Endometrial microvascular endothelial cells (primary cell): ENCODE results near the gene S100A12. TPM values are rescaled to one million over a fixed set of nuclear protein-coding genes. Genes with fewer than 3 reads are reported as not detected.

Experiments
- in situ Hi-C: cut with HindIII; loops from 2 replicates; pipeline ENCODE4 v1.10.0; 2017; ENCODE audit warnings: low sequenced_read_pairs, low pct_unique_long_range_greater_than_20kb; ENCODE audit errors: inconsistent ontology term
- total RNA-seq: library from RNA; depleted of rRNA; stranded (reverse); fragments of >200 nt; gene quantifications from one replicate; pipeline ENCODE4 v1.2.3, GENCODE V29; 2015; ENCODE audit errors: inconsistent ontology term

S100A12 gene
- total RNA-seq, 1 donor from 2014 or later: not detected

DNA sequence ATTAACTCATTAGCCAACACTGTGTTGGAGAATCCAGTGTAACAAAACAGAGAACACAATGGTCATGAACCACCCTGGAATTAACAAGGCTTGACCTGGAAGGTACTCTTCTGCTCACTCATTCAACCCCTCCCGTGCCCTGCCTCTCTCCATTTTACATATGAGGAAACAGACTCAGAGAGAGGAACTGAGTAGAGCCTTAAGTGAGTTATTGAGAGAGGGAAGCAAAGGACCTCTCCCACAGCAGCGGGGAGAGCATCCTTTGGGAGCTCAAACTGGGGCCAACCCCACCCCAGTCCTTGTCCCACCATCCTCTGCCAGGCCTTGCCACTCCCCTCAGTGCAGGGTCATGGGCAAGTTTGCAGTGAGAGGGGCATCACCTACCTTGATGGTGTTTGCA, 1.4 kb downstream of the S100A12 start:
- in situ Hi-C loops: loop anchor here (25.0 kb wide), 1 partner anchor 113 kb away; no protein-coding TSS in a partner anchor

GRCh38 chr1:153372571-153372970, 2.9 kb downstream of the S100A12 start:
- in situ Hi-C loops: loop anchor here (25.0 kb wide), 1 partner anchor 115 kb away; no protein-coding TSS in a partner anchor

- in situ Hi-C loops: loop anchor here (25.0 kb wide), 1 partner anchor 116 kb away; no protein-coding TSS in a partner anchor
Observed at GRCh38 chr1:153371231-153371630, 4.2 kb downstream of the S100A12 start.

- in situ Hi-C loops: loop anchor here (25.0 kb wide), 1 partner anchor 117 kb away; no protein-coding TSS in a partner anchor
Observed at GRCh38 chr1:153370146-153370545, 5.3 kb downstream of the S100A12 start.

DNA sequence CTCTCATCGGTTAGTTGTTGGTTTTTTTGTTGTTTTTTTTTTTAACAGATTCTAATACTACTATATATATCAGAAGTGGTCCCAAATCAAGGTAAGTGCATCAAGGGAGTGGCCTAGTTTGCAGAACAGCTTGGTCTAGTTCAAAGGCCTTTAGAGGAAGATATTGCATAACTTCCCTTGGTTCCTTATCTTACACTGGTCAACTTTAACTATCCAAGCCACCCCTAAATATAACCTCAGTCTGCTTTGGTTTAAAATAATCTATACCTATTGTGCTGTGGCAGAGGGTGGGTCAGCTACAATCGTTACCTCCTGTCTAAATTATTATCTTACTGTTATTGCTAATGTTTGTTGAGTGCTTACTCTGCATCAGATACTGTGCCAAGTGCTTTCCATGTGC, 6.9 kb downstream of the S100A12 start:
- in situ Hi-C loops: loop anchor here (25.0 kb wide), 1 partner anchor 119 kb away; no protein-coding TSS in a partner anchor

DNA sequence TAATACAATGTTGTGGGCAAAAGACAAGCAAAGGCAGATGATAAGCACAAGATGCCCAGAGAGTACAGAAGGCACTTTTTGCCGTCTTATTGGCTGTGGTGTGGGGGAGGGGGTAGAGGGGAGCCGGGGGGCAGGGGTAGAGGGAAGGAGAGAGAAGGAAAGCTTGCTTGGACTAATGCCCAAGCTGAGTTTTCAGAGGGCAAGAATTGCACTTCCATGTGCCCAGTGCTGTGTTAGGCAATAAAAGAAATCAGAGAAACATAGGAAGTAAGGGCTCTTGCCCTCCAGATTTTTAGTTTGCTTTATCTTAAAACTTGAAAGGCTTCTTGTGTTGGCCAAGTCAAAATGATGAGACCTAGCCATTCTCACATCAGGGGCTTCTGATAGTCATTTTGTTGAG, 8.3 kb downstream of the S100A12 start:
- in situ Hi-C loops: loop anchor here (25.0 kb wide), 1 partner anchor 120 kb away; no protein-coding TSS in a partner anchor

GRCh38 chr1:153366261-153366660, 9.2 kb downstream of the S100A12 start:
- in situ Hi-C loops: loop anchor here (25.0 kb wide), 1 partner anchor 121 kb away; no protein-coding TSS in a partner anchor

DNA sequence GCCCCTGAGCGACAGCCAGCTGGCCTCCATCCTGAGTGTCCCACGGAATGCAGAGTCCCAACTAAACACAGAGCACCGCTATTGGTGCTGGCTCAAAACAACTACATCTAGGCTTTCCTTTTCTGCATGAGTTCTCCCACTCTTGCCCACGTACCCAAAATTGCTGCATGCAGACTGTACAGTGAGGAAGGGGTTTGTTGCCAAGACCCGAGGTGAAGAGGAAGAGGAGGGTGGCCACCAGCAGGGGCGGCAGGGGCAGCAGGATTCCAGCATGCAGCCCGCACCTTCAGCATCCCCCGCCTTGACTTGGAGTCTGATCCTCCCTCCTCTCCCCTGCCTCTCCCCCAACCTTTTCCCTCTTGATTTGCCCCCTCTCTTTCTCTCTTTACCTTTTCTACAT, 9.7 kb downstream of the S100A12 start:
- in situ Hi-C loops: loop anchor here (25.0 kb wide), 1 partner anchor 122 kb away; no protein-coding TSS in a partner anchor

- in situ Hi-C loops: loop anchor here (25.0 kb wide), 1 partner anchor 122 kb away; no protein-coding TSS in a partner anchor
Observed at GRCh38 chr1:153364766-153365666, 10.4 kb downstream of the S100A12 start.

GRCh38 chr1:153364156-153364555, 11.3 kb downstream of the S100A12 start:
- in situ Hi-C loops: loop anchor here (25.0 kb wide), 1 partner anchor 123 kb away; no protein-coding TSS in a partner anchor

DNA sequence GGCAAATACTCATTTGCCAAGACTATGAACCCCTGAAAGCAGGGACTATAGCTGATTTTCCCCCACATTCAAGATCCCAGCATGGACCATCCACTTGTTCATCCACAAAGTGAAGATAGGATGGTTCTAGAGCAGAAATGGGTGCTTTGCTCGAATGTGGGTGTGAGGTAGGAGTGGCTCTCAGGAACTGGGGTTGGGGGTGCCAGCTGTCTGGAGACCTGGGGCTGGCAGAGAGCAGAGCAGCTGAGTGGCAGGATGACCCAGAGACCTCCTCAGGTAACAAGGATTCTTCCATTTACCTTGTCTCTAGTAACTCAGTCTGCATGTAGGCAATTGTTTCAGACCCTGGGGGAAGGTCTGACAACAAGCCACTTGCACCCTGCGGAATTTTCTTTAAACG, 11.8 kb downstream of the S100A12 start:
- in situ Hi-C loops: loop anchor here (25.0 kb wide), 1 partner anchor 124 kb away; no protein-coding TSS in a partner anchor

DNA sequence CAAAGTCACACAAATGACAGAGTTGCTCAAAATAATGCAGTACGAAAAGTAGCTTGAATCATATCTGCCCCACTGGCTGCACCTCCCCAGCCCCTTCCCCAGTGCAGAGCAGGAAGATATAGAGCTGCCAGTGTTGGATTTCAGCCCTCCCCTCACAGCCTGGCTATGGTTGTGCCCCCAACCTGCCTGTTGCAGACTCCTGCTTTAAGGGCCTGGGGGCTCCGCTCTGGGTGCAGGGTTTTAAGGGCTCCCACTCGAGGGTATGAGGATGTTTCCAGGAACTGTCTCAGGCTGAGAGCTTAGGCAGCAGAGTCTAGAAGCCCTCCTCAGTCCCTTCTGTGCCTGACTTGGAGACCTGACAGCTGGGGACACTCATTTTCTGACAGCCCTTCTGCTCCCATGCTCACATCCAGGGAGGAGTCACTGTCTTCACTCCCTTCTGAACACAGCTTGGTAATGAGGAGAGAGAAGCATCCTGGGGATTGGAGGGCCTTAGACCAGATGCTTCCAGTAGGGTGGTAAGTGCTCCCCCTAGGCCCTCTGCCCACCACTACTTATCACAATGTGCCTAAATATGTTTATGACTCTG, 13.1 kb downstream of the S100A12 start:
- in situ Hi-C loops: loop anchor here (25.0 kb wide), 1 partner anchor 125 kb away; no protein-coding TSS in a partner anchor

GRCh38 chr1:153361480-153362109, 13.8 kb downstream of the S100A12 start:
- in situ Hi-C loops: loop anchor here (25.0 kb wide), 1 partner anchor 126 kb away; no protein-coding TSS in a partner anchor

- in situ Hi-C loops: loop anchor here (25.0 kb wide), 1 partner anchor 126 kb away; no protein-coding TSS in a partner anchor
Observed at GRCh38 chr1:153360592-153361479, 14.6 kb downstream of the S100A12 start.

GRCh38 chr1:153360190-153360589, 15.2 kb downstream of the S100A12 start:
- in situ Hi-C loops: loop anchor here (25.0 kb wide), 1 partner anchor 127 kb away; no protein-coding TSS in a partner anchor

DNA sequence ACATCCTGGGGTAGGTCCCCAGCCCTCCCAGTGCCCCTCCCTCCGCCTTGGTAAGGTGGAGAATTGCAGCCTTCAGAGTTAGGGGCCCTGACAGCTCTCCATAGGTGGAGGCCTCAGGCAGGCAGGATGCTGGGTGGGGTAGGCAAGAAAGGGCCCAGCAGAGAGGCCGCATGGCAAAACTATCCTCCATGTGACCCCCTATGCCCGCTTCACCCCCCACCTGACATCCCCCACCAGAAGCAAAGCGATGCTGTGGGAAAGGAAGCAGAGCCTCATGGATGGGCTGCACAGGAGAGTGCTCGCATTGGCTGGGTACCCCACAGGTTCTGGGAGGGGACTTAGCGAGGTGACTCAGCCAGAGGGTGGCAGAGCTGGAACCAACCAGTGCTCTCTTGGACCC, 16.2 kb downstream of the S100A12 start:
- in situ Hi-C loops: loop anchor here (25.0 kb wide), 1 partner anchor 128 kb away; no protein-coding TSS in a partner anchor

- in situ Hi-C loops: loop anchor here (25.0 kb wide), 1 partner anchor 129 kb away; no protein-coding TSS in a partner anchor
Observed at GRCh38 chr1:153358691-153358975, 16.8 kb downstream of the S100A12 start.
